SH-SY5Y (cell line): ENCODE data around the gene HSD17B12.

ENCODE experiments used
- GATA2 ChIP-seq: IDR thresholded peaks from 2 replicates; pipeline ENCODE4 v1.6.1; 2011; ENCODE audit warnings: mild to moderate bottlenecking, low read depth, low read length
- GATA3 ChIP-seq: IDR thresholded peaks from 2 replicates; pipeline ENCODE4 v1.6.1; 2011; ENCODE audit warnings: low read depth, mild to moderate bottlenecking, low read length, moderate library complexity

GRCh38 chr11:43734256-43734655, 53.7 kb downstream of the HSD17B12 start:
- TF ChIP-seq GATA2 (no peak), GATA3 (no peak)
